CD4-positive, alpha-beta memory T cell (primary cell): Measurements from ENCODE around the gene RFX6. TPM values are rescaled to one million over a fixed set of nuclear protein-coding genes. Genes with fewer than 3 reads are reported as not detected.

ENCODE experiments used
- CTCF ChIA-PET: fragments of 350-600 bp; sonication (Branson Sonifier 250); formaldehyde crosslinking; loops from one replicate; lab custom pipeline; 2021; ENCODE audit warnings: inconsistent platforms; ENCODE audit not compliant: partially characterized antibody; lab: Charles Lee
- POLR2A ChIA-PET: fragments of 350-600 bp; sonication (Branson Sonifier 250); formaldehyde crosslinking; loops from one replicate; lab custom pipeline; 2021; ENCODE audit not compliant: partially characterized antibody; lab: Charles Lee
- DNase-seq, 5 donors: peaks; one replicate each; pipeline versions ENCODE4 v3.0.0 to v3.0.0-alpha.2; 2020 to 2022; ENCODE audit warnings: mixed read lengths in 1 of 5
- H3K27ac ChIP-seq: one replicate; pipeline ENCODE4 v1.7.0; 2013; ENCODE audit warnings: low read depth, low read length
- H3K27me3 ChIP-seq: 2 replicates; pipeline ENCODE4 v1.7.0; 2013; ENCODE audit warnings: mild to moderate bottlenecking, low read length, moderate library complexity; ENCODE audit not compliant: insufficient read depth
- H3K36me3 ChIP-seq: 2 replicates; pipeline ENCODE4 v1.7.0; 2013; ENCODE audit warnings: mild to moderate bottlenecking, low read length, moderate library complexity; ENCODE audit not compliant: insufficient read depth
- H3K4me1 ChIP-seq: 2 replicates; pipeline ENCODE4 v1.7.0; 2013; ENCODE audit warnings: mild to moderate bottlenecking, low read length, moderate library complexity; ENCODE audit not compliant: insufficient read depth
- H3K4me3 ChIP-seq, 2 donors: one replicate each; pipeline ENCODE4 v1.7.0; 2013; ENCODE audit warnings: low read length in 2 of 2, mild to moderate bottlenecking in 1 of 2
- H3K9me3 ChIP-seq, 2 donors: one replicate each; pipeline ENCODE4 v1.7.0; 2013; ENCODE audit warnings: low read length in 2 of 2, control low read depth in 1 of 2; ENCODE audit not compliant: control insufficient read depth in 1 of 2
- H3K27ac Mint-ChIP-seq, 7 donors: one replicate each; pipeline ENCODE4 v1.8.0; 2020 to 2021; ENCODE audit warnings: mixed read lengths in 7 of 7, mild to moderate bottlenecking in 6 of 7, inconsistent platforms in 3 of 7, moderate library complexity in 3 of 7
- H3K27me3 Mint-ChIP-seq, 2 donors: one replicate each; pipeline ENCODE4 v1.8.0; 2020 to 2021; ENCODE audit warnings: mixed read lengths in 2 of 2
- H3K36me3 Mint-ChIP-seq, 2 donors: one replicate each; pipeline ENCODE4 v1.8.0; 2020 to 2021; ENCODE audit warnings: mixed read lengths in 2 of 2, inconsistent platforms in 1 of 2, mild to moderate bottlenecking in 1 of 2
- H3K4me1 Mint-ChIP-seq, 4 donors: one replicate each; pipeline ENCODE4 v1.8.0; 2020 to 2021; ENCODE audit warnings: mixed read lengths in 4 of 4, mild to moderate bottlenecking in 1 of 4
- H3K4me3 Mint-ChIP-seq, 8 donors: one replicate each; pipeline ENCODE4 v1.8.0; 2020 to 2021; ENCODE audit warnings: mixed read lengths in 8 of 8, mild to moderate bottlenecking in 7 of 8, moderate library complexity in 6 of 8, inconsistent platforms in 3 of 8
- H3K9me3 Mint-ChIP-seq, 8 donors: one replicate each; pipeline ENCODE4 v1.8.0; 2020 to 2021; ENCODE audit warnings: mixed read lengths in 8 of 8, mild to moderate bottlenecking in 5 of 8, inconsistent platforms in 3 of 8, moderate library complexity in 1 of 8
- intact Hi-C: fragments of 100-400 bp; cut with micrococcal nuclease; formaldehyde crosslinking; loops from one replicate; pipeline ENCODE4 v1.15.1; 2023
- polyA plus RNA-seq, 2 donors: library from polyadenylated mRNA; unstranded; fragments of 300-500 nt; fragmentation: Illumina TruSeq; gene quantifications; one replicate each; pipeline ENCODE4 v1.2.3, GENCODE V29; 2021
- total RNA-seq, 2 experiments: library from RNA; stranded (reverse); gene quantifications; one replicate each; pipeline ENCODE4 v1.2.3, GENCODE V29; 2021

RFX6 gene
- total and polyA plus RNA-seq, 4 experiments from 2014 or later = not detected

DNA sequence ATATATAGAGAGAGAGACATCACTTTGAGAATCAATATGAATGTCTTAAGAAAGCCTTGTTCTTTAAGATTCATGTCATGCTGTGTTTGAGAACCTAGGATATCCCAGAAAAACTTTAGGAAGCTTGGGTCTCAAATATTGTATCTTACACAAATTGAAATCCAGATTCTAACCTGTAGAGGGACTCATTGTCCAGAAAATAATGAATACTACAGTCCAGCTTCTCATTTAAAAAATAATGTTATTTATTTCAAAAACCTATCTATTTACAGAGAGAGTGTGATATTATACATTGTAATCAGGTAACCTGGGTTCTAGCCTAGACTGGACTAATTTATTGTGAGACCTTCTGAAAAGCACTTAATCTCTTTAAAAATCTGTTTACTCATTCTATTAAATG is 4.2 kb downstream of the RFX6 start:
- POLR2A ChIA-PET = no interaction called here
- H3K4me3 Mint-ChIP-seq = no peak overlapping the region
- no peak overlapping the region for H3K4me3 ChIP-seq
- no peaks in the 10 kb centered on the region for H3K9me3 ChIP-seq
- no peak overlapping the region for H3K27ac ChIP-seq
- CTCF ChIA-PET = no interaction called here
- intact Hi-C loops = no loop called here
- no peaks in the 10 kb centered on the region for H3K27me3 ChIP-seq
- no peak overlapping the region for H3K27ac Mint-ChIP-seq
- H3K27me3 Mint-ChIP-seq = peaks cover 14% of the 10 kb centered on the region in 2 donors
- H3K36me3 ChIP-seq = no peaks in the 10 kb centered on the region
- no peak for DNase-seq
- H3K4me1 Mint-ChIP-seq = peaks cover 4 to 13% (median 6%) of the 10 kb centered on the region in 4 donors
- no peaks in the 10 kb centered on the region for H3K4me1 ChIP-seq
- no peaks in the 10 kb centered on the region for H3K36me3 Mint-ChIP-seq
- H3K9me3 Mint-ChIP-seq = peaks cover 0 to 2% (median 0%) of the 10 kb centered on the region in 8 donors

- Mint-ChIP-seq H3K9me3 (peaks cover 0 to 2% (median 0%) of the 10 kb centered on the region in 8 donors), H3K36me3 (no peaks in the 10 kb centered on the region), H3K27me3 (peaks cover 2% of the 10 kb centered on the region in 2 donors), H3K4me1 (no peaks in the 10 kb centered on the region), H3K4me3 (peak overlapping the region in 1 of 8 donors; percentile 6), H3K27ac (no peak overlapping the region)
- intact Hi-C loops = no loop called here
- Histone ChIP-seq H3K9me3 (no peaks in the 10 kb centered on the region), H3K36me3 (no peaks in the 10 kb centered on the region), H3K27ac (no peak overlapping the region), H3K27me3 (no peaks in the 10 kb centered on the region), H3K4me1 (no peaks in the 10 kb centered on the region), H3K4me3 (no peak overlapping the region)
- CTCF ChIA-PET = no interaction called here
- no peak for DNase-seq
- POLR2A ChIA-PET = no interaction called here
Measured at GRCh38 chr6:116883005-116883404, 6.0 kb downstream of the RFX6 start.

DNA sequence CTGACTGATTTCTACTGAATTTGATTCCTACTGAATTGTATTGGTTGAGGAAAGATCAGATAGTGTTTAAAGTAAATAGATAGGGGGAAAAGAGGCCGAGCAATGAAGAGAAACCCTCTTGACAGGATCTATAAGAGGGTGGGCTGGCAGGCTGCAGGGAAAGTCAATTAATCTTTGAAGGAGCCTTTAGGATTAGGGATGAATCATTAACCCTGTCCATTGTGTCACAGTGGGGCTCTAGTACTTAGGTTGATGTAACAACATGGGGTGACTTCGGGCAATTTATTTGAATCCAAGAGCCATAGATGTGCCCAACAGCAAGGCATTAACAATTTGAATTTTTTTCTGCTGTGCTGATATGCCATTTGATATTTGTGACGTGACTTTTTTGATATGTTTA is 7.5 kb downstream of the RFX6 start:
- no peak overlapping the region for H3K4me3 Mint-ChIP-seq
- H3K27me3 ChIP-seq = no peaks in the 10 kb centered on the region
- H3K27ac ChIP-seq = no peak overlapping the region
- peaks cover 0 to 5% (median 0%) of the 10 kb centered on the region in 8 donors for H3K9me3 Mint-ChIP-seq
- no peaks in the 10 kb centered on the region for H3K36me3 Mint-ChIP-seq
- CTCF ChIA-PET = no interaction called here
- no peaks in the 10 kb centered on the region for H3K9me3 ChIP-seq
- H3K27ac Mint-ChIP-seq = no peak overlapping the region
- H3K4me3 ChIP-seq = no peak overlapping the region
- DNase-seq = no peak
- no peaks in the 10 kb centered on the region for H3K4me1 ChIP-seq
- no peaks in the 10 kb centered on the region for H3K4me1 Mint-ChIP-seq
- POLR2A ChIA-PET = no interaction called here
- H3K27me3 Mint-ChIP-seq = peaks cover 2 to 5% of the 10 kb centered on the region in 2 donors
- intact Hi-C loops = no loop called here
- no peaks in the 10 kb centered on the region for H3K36me3 ChIP-seq

GRCh38 chr6:116887168-116887567 is 10.1 kb downstream of the RFX6 start:
- H3K9me3 Mint-ChIP-seq = peaks cover 0 to 5% (median 0%) of the 10 kb centered on the region in 8 donors
- Histone ChIP-seq H3K27ac (no peak overlapping the region), H3K36me3 (no peaks in the 10 kb centered on the region), H3K4me3 (no peak overlapping the region), H3K27me3 (no peaks in the 10 kb centered on the region), H3K9me3 (no peaks in the 10 kb centered on the region), H3K4me1 (no peaks in the 10 kb centered on the region)
- no peaks in the 10 kb centered on the region for H3K36me3 Mint-ChIP-seq
- intact Hi-C loops = no loop called here
- no peaks in the 10 kb centered on the region for H3K4me1 Mint-ChIP-seq
- ChIA-PET POLR2A (no interaction called here), CTCF (no interaction called here)
- no peak overlapping the region for H3K4me3 Mint-ChIP-seq
- peaks cover 0 to 5% of the 10 kb centered on the region in 2 donors for H3K27me3 Mint-ChIP-seq
- no peak overlapping the region for H3K27ac Mint-ChIP-seq
- DNase-seq = no peak

- no peak overlapping the region for H3K4me3 ChIP-seq
- DNase-seq = no peak
- no peaks in the 10 kb centered on the region for H3K4me1 ChIP-seq
- H3K9me3 Mint-ChIP-seq = peaks cover 0 to 4% (median 0%) of the 10 kb centered on the region in 8 donors
- no peak overlapping the region for H3K4me3 Mint-ChIP-seq
- H3K27ac ChIP-seq = no peak overlapping the region
- ChIA-PET CTCF (no interaction called here), POLR2A (no interaction called here)
- H3K36me3 ChIP-seq = no peaks in the 10 kb centered on the region
- no peaks in the 10 kb centered on the region for H3K27me3 ChIP-seq
- peaks cover 0 to 5% of the 10 kb centered on the region in 2 donors for H3K27me3 Mint-ChIP-seq
- H3K36me3 Mint-ChIP-seq = no peaks in the 10 kb centered on the region
- no peaks in the 10 kb centered on the region for H3K4me1 Mint-ChIP-seq
- intact Hi-C loops = no loop called here
- H3K27ac Mint-ChIP-seq = no peak overlapping the region
- H3K9me3 ChIP-seq = no peaks in the 10 kb centered on the region
Measured at GRCh38 chr6:116887894-116888293, 10.9 kb downstream of the RFX6 start.

DNA sequence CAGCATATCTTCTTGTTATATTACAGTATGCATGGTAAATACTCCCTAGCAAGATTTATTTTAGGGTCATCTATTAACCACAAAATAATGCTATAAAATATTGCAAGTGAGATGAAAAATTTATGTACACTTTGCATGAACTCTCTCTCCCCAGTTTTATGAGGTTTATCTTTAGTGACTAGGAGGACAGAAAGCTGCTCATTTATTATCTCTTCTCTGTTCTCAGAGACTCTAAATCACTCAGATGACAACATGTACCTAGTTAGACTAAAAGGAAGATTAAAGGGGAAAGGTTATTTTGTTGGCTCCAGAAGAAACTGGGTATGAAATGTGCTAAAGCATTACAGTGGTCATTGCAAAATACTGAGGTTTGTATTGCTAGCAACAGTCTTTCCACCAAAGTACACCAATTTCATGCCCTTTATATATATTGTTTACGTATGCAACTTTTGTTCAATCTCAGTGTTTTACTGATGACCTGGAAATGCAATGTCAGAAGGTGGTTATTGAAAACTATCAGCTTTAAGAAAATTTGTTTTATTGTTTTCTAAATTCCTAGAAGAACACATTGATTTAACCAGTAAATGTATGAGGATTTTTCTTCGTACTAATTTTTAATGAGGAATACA is 11.8 kb downstream of the RFX6 start:
- ChIA-PET CTCF (no interaction called here), POLR2A (no interaction called here)
- no peak overlapping the region for H3K4me3 ChIP-seq
- Mint-ChIP-seq H3K4me3 (no peak overlapping the region), H3K9me3 (peaks cover 0 to 3% (median 0%) of the 10 kb centered on the region in 8 donors), H3K27me3 (peaks cover 0 to 3% of the 10 kb centered on the region in 2 donors), H3K27ac (no peak overlapping the region), H3K36me3 (no peaks in the 10 kb centered on the region), H3K4me1 (no peaks in the 10 kb centered on the region)
- DNase-seq = no peak
- intact Hi-C loops = no loop called here
- H3K36me3 ChIP-seq = no peaks in the 10 kb centered on the region
- no peaks in the 10 kb centered on the region for H3K9me3 ChIP-seq
- H3K27ac ChIP-seq = no peak overlapping the region
- H3K27me3 ChIP-seq = no peaks in the 10 kb centered on the region
- no peaks in the 10 kb centered on the region for H3K4me1 ChIP-seq

- ChIA-PET CTCF (no interaction called here), POLR2A (no interaction called here)
- Mint-ChIP-seq H3K27ac (no peak overlapping the region), H3K27me3 (peaks cover 0 to 4% of the 10 kb centered on the region in 2 donors), H3K9me3 (peaks cover 0 to 5% (median 0%) of the 10 kb centered on the region in 8 donors), H3K36me3 (no peaks in the 10 kb centered on the region), H3K4me1 (no peaks in the 10 kb centered on the region), H3K4me3 (no peak overlapping the region)
- DNase-seq = no peak
- intact Hi-C loops = no loop called here
- no peaks in the 10 kb centered on the region for H3K27me3 ChIP-seq
- H3K4me1 ChIP-seq = no peaks in the 10 kb centered on the region
- H3K27ac ChIP-seq = no peak overlapping the region
- no peaks in the 10 kb centered on the region for H3K9me3 ChIP-seq
- no peak overlapping the region for H3K4me3 ChIP-seq
- H3K36me3 ChIP-seq = no peaks in the 10 kb centered on the region
Measured at GRCh38 chr6:116894669-116895068, 17.6 kb downstream of the RFX6 start.
